GM19455 (cell line): ENCODE measurements around the gene ADCY2.

Experiments used
- ATAC-seq: cut with Tn5 transposase; IDR thresholded peaks from one replicate; pipeline ENCODE4 v1.9.1; 2021; ENCODE audit not compliant: unreplicated experiment

Gene ADCY2

GRCh38 chr5:7501061-7501460, 105.1 kb downstream of the ADCY2 start:
- no peak for ATAC-seq

- ATAC-seq = no peak
Observed at GRCh38 chr5:7503564-7503963, 107.6 kb downstream of the ADCY2 start.

- ATAC-seq = no peak
Observed at GRCh38 chr5:7515284-7515914, 119.5 kb downstream of the ADCY2 start.

GRCh38 chr5:7516253-7516652, 120.3 kb downstream of the ADCY2 start:
- ATAC-seq = no peak

- ATAC-seq = no peak
Observed at GRCh38 chr5:7517006-7517405, 121.1 kb downstream of the ADCY2 start.

- ATAC-seq = no peak
Observed at GRCh38 chr5:7518947-7519560, 123.1 kb downstream of the ADCY2 start.

- no peak for ATAC-seq
Observed at GRCh38 chr5:7519564-7519963, 123.6 kb downstream of the ADCY2 start.

- no peak for ATAC-seq
Observed at GRCh38 chr5:7529880-7530279, 133.9 kb downstream of the ADCY2 start.

GRCh38 chr5:7533941-7534340, 138.0 kb downstream of the ADCY2 start:
- ATAC-seq = no peak

GRCh38 chr5:7534505-7534904, 138.6 kb downstream of the ADCY2 start:
- no peak for ATAC-seq

GRCh38 chr5:7537573-7537972, 141.6 kb downstream of the ADCY2 start:
- no peak for ATAC-seq

- ATAC-seq = no peak
Observed at GRCh38 chr5:7539571-7539970, 143.6 kb downstream of the ADCY2 start.

- ATAC-seq = no peak
Observed at GRCh38 chr5:7540736-7541485, 145.0 kb downstream of the ADCY2 start.

GRCh38 chr5:7541898-7542297, 146.0 kb downstream of the ADCY2 start:
- no peak for ATAC-seq

- ATAC-seq = no peak
Observed at GRCh38 chr5:7546555-7546954, 150.6 kb downstream of the ADCY2 start.

GRCh38 chr5:7548596-7548995, 152.7 kb downstream of the ADCY2 start:
- no peak for ATAC-seq

GRCh38 chr5:7565559-7565958, 169.6 kb downstream of the ADCY2 start:
- no peak for ATAC-seq

- no peak for ATAC-seq
Observed at GRCh38 chr5:7576023-7576715, 180.2 kb downstream of the ADCY2 start.

GRCh38 chr5:7577381-7577780, 181.4 kb downstream of the ADCY2 start:
- ATAC-seq = no peak

- no peak for ATAC-seq
Observed at GRCh38 chr5:7578071-7578470, 182.1 kb downstream of the ADCY2 start.

GRCh38 chr5:7584749-7585148, 188.8 kb downstream of the ADCY2 start:
- no peak for ATAC-seq

GRCh38 chr5:7585807-7586206, 189.9 kb downstream of the ADCY2 start:
- no peak for ATAC-seq
